Effector memory CD8-positive, alpha-beta T cell (primary cell): ENCODE measurements around the gene MEX3D.
"Not testable (repeated sequence)": the region's sequence is repeated elsewhere in the genome, so short reads cannot be mapped to it uniquely, and the experiment has no call there.

Source experiments
- ATAC-seq: fragments of 150-1000 bp; cut with Tn5 transposase; replicated peaks from 2 replicates; pipeline ENCODE4 v1.10.0; 2021; ENCODE audit warnings: mild to moderate bottlenecking, moderate library complexity
- DNase-seq, 3 experiments: peaks; one replicate each; pipeline ENCODE4 v3.0.0; 2021
- H3K27ac Mint-ChIP-seq, 2 donors: one replicate each; pipeline ENCODE4 v1.8.0; 2022; ENCODE audit warnings: mild to moderate bottlenecking in 2 of 2, mixed read lengths in 2 of 2, moderate library complexity in 2 of 2
- H3K27me3 Mint-ChIP-seq, 2 donors: one replicate each; pipeline ENCODE4 v1.8.0; 2022; ENCODE audit warnings: mixed read lengths in 2 of 2
- H3K36me3 Mint-ChIP-seq: one replicate; pipeline ENCODE4 v1.8.0; 2022; ENCODE audit warnings: mild to moderate bottlenecking, moderate library complexity, mixed read lengths; ENCODE audit not compliant: insufficient read depth
- H3K4me1 Mint-ChIP-seq, 2 donors: one replicate each; pipeline ENCODE4 v1.8.0; 2022; ENCODE audit warnings: low read depth in 2 of 2, mixed read lengths in 2 of 2
- H3K4me3 Mint-ChIP-seq, 2 donors: one replicate each; pipeline ENCODE4 v1.8.0; 2022; ENCODE audit warnings: mild to moderate bottlenecking in 2 of 2, mixed read lengths in 2 of 2, moderate library complexity in 2 of 2
- H3K9me3 Mint-ChIP-seq, 2 donors: one replicate each; pipeline ENCODE4 v1.8.0; 2022; ENCODE audit warnings: mixed read lengths in 2 of 2

The MEX3D gene

DNA sequence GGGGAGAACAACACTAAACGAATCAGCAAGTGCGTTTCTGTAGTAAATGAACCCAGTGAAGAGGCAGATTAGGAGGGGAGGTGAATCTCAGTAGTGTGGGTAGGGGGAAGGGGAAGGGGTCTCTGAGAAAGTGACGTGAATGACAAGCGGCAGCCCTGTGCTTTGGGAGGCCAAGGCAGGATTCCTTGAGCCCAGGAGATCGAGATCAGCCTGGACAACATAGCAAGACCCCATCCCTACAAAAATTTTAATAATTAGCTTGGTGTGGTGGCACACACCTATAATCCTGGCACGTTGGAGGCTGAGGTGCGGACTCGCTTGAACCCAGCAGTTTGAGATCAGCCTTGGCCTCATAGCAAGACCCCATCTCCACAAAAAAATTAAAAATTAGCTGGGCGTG lies 36.1 kb downstream of the MEX3D start:
- Mint-ChIP-seq H3K27ac (no peak overlapping the region), H3K4me3 (no peak overlapping the region), H3K27me3 (peaks cover 26 to 55% of the 10 kb centered on the region in 2 donors), H3K9me3 (no peaks in the 10 kb centered on the region), H3K36me3 (peaks cover 4% of the 10 kb centered on the region), H3K4me1 (peaks cover 0 to under 1% of the 10 kb centered on the region in 2 donors)
- DNase-seq = no peak
- no peak for ATAC-seq

DNA sequence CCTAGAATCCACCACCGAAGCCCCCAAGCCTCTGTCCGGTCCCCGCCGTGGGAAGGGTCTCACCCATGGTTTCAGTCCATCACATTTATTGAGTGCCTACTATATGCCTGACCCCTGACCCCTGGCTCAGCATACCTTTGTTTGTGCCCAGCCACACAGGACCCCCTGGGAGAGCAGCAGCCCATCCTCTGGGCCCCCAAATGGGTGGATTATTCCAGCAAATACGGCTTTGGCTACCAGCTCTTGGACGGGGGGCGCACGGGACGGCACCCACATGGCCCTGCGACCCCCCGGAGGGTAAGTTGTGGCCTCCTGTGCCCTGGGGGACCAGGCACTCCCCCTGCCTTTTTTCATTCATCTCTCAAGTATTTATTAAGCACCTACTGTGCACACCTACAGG lies 36.5 kb downstream of the MEX3D start:
- Mint-ChIP-seq H3K36me3 (peaks cover 4% of the 10 kb centered on the region), H3K4me3 (no peak overlapping the region), H3K27ac (no peak overlapping the region), H3K4me1 (peaks cover 0 to 1% of the 10 kb centered on the region in 2 donors), H3K27me3 (peaks cover 27 to 59% of the 10 kb centered on the region in 2 donors), H3K9me3 (no peaks in the 10 kb centered on the region)
- ATAC-seq = no peak
- DNase-seq = no peak

DNA sequence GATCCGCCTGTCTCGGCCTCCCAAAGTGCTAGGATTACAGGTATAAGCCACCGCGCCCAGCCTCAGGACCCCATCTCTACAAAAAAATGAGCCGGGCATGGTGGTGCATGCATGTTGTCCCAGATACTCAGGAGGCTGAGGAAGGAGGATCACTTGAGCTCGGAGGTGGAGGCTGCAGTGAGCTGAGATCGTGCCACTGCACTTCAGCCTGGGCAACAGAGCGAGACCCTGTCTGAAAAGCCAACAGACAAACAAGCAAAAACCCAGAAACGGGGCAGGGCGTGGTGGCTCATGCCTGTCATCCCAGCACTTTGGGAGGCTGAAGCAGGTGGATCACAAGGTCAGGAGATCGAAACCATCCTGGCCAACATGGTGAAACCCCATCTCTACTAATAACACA lies 37.3 kb downstream of the MEX3D start:
- not testable (repeated sequence) for H3K4me3 Mint-ChIP-seq, H3K27ac Mint-ChIP-seq, ATAC-seq, DNase-seq, H3K36me3 Mint-ChIP-seq, H3K4me1 Mint-ChIP-seq, H3K9me3 Mint-ChIP-seq
- H3K27me3 Mint-ChIP-seq = peaks cover 34 to 66% of the 10 kb centered on the region in 2 donors

DNA sequence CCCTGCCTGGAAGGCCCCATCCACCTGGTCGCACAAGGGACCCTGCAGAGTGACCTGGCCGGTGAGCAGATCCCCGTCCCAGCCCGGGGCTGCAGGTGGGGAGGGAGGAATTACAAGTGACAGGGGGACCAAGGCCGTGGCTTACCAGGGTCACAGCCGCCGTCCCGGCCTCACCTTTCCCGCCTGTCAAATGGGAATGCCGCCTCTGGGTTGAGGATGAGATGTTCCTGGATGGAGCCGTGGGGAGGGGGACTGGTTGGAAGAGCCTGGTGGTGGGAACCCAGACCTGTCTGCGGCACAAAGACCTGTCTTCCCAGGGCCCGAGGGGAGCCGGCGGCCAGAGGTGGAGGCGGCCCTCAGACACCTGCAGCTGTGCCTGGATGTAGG lies 38.7 kb downstream of the MEX3D start:
- peaks cover 5 to 10% of the 10 kb centered on the region in 2 donors for H3K4me1 Mint-ChIP-seq
- no peak for ATAC-seq
- H3K36me3 Mint-ChIP-seq = peaks cover 7% of the 10 kb centered on the region
- H3K4me3 Mint-ChIP-seq = no peak overlapping the region
- no peak overlapping the region for H3K27ac Mint-ChIP-seq
- H3K9me3 Mint-ChIP-seq = no peaks in the 10 kb centered on the region
- peaks cover 46 to 71% of the 10 kb centered on the region in 2 donors for H3K27me3 Mint-ChIP-seq
- DNase-seq = no peak

DNA sequence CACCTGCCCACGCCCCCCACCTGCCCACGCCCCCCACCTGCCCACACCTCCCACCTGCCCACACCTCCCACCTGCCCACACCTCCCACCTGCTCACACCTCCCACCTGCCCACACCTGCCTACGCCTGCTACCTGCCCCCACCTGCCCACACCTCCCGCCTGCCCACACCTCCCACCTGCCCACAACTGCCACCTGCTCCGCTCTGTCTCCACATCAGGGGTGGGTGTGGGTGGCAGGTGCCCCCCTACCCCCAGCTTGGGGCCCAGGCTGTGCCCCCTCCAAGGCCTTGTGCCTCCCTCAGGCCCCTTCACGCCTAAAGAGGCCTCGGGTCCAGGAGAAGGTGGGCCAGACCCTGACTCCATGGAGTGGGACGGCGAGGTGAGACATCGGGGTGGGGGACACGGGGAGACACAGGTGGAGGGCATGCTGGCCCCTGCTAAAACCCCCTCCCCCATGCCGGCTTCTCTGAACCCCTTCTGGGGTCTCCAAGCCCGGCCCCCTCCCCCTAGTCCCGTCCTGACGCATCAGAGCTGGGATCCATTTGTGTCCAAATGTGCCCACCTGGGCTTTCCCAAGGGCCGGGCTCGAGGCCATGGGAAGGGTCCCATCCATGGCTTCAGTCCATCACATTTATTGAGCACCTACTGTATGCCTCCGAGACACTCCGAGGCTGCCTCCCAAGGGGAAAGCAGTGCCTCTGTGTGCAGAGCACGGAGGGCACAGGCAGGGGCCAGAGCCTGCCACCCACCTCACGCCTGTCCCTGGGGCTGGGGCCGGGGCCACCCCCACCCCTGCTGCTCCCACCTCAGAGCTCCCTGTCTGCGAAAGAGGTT lies 39.3 kb downstream of the MEX3D start:
- ATAC-seq (no peak), DNase-seq (no peak)
- peaks cover 48 to 75% of the 10 kb centered on the region in 2 donors for H3K27me3 Mint-ChIP-seq
- peaks cover 5 to 10% of the 10 kb centered on the region in 2 donors for H3K4me1 Mint-ChIP-seq
- no peaks in the 10 kb centered on the region for H3K9me3 Mint-ChIP-seq
- H3K36me3 Mint-ChIP-seq = peaks cover 7% of the 10 kb centered on the region
- H3K27ac Mint-ChIP-seq = no peak overlapping the region
- H3K4me3 Mint-ChIP-seq = no peak overlapping the region

DNA sequence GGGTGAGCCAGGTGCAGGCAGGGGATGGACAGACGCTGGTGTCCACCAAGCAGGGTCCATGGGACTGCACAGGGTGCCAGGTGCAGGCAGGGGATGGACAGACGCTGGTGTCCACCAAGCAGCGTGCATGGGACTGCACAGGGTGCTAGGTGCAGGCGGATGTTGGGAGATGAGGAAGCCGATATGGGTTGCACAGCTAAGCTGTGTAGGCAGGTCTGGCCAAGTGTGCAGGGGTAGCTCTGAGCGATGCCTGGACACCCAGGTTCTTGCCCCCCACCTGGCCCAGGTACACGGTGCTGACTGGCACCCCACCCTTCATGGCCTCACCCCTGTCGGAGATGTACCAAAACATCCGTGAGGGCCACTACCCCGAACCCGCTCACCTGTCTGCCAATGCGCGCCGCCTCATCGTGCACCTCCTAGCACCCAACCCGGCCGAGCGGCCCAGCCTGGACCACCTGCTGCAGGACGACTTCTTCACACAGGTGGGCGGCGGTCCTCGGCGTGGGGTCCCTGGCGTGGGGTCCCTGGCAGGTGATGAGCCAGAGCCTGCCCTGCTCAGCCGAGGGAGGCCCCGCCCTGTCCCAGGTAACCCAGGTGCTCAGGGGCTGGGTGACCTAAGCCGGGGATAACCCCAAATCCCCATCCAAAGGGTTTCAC lies 40.3 kb downstream of the MEX3D start:
- Mint-ChIP-seq H3K4me1 (peaks cover 5 to 10% of the 10 kb centered on the region in 2 donors), H3K4me3 (no peak overlapping the region), H3K27ac (no peak overlapping the region), H3K36me3 (peaks cover 7% of the 10 kb centered on the region), H3K9me3 (no peaks in the 10 kb centered on the region), H3K27me3 (peaks cover 43 to 74% of the 10 kb centered on the region in 2 donors)
- ATAC-seq (no peak), DNase-seq (no peak)

DNA sequence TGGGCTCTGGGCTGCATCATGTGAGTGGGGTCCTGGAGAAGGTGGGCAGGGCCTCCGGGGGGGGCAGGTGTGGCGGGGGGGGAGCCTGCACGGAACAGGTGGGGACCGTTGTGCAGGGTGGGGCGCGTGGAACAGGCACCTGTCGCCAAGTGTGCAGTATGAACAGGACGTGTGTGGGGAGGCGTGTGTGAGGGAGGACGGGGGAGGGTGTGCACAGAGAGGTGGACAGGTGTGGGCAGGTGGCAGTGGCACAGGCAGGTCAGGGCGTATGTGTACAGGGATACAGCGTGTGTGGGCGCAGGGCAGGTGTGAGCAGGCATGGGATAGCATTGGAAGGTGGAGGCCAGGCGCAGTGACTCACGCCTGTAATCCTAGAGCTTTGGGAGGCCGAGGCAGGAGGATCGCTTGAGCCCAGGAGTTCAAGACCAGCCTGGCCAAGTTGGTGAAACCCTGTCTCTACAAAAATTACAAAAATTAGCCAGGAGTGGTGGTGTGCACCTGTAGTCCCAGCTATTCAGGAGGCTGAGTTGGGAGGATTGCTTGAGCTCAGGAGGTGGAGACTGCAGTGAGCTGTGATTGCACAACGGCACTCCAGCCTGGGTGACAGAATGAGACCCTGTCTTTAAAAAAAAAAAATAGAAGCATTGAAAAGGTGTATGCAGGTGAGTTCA lies 41.0 kb downstream of the MEX3D start:
- Mint-ChIP-seq H3K4me1 (peaks cover 5 to 10% of the 10 kb centered on the region in 2 donors), H3K9me3 (no peaks in the 10 kb centered on the region), H3K36me3 (peaks cover 7% of the 10 kb centered on the region), H3K27me3 (peaks cover 43 to 76% of the 10 kb centered on the region in 2 donors), H3K4me3 (no peak overlapping the region), H3K27ac (no peak overlapping the region)
- ATAC-seq (no peak), DNase-seq (no peak)

DNA sequence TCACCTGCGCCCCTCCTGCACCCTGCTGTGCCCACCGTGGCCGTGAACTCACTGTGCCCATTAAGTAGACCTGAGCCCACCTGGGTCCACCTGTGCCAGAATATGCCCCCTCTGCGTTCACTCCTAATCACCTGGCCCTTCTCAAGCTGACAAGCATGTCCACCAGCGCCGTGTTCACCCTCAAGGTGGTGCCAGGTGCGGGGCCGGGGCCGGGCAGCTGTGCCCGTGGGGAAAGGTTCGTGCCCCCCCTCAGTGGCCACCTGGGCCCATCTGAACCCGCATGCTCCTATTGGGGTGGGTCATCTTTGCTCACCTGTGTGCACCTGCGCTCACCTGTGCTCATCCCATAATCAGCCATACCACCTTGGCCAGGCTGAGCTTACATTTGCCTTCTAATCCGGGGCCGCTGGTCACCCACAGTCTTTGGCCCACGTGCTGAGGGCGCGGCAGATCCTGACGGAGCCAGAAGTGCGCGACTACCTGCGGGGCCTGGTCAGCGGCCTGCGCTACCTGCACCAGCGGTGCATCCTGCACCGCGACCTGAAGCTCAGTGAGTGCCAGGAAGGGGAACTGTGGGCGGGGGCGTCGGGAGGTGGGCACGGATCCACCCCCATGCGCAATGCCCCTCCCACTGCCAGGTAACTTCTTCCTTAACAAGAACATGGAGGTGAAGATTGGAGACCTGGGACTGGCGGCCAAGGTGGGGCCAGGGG lies 41.9 kb downstream of the MEX3D start:
- H3K27me3 Mint-ChIP-seq = peaks cover 35 to 73% of the 10 kb centered on the region in 2 donors
- H3K4me3 Mint-ChIP-seq = no peak overlapping the region
- no peak overlapping the region for H3K27ac Mint-ChIP-seq
- no peaks in the 10 kb centered on the region for H3K9me3 Mint-ChIP-seq
- peaks cover 5 to 10% of the 10 kb centered on the region in 2 donors for H3K4me1 Mint-ChIP-seq
- H3K36me3 Mint-ChIP-seq = peaks cover 7% of the 10 kb centered on the region
- no peak for DNase-seq
- no peak for ATAC-seq

DNA sequence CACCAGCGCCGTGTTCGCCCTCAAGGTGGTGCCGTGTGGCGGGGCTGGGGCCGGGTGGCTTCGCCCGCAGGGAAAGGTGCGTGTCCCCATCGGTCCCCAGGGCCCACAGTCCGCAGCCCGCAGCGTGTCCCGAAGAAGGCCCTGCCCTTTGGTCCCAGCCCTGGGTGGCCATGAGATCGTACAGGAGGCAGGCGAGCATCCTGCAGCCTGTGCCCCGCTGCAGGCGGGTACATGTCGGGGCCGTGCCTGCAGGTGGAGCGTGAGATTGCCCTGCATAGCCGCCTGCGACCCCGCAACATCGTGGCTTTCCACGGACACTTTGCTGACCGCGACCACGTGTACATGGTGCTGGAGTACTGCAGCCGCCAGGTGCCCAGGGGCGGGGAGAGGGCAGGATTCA lies 42.8 kb downstream of the MEX3D start:
- Mint-ChIP-seq H3K27me3 (peaks cover 34 to 67% of the 10 kb centered on the region in 2 donors), H3K36me3 (peaks cover 7% of the 10 kb centered on the region), H3K4me1 (peaks cover 5 to 10% of the 10 kb centered on the region in 2 donors), H3K9me3 (no peaks in the 10 kb centered on the region), H3K4me3 (no peak overlapping the region), H3K27ac (no peak overlapping the region)
- DNase-seq = no peak
- no peak for ATAC-seq

DNA sequence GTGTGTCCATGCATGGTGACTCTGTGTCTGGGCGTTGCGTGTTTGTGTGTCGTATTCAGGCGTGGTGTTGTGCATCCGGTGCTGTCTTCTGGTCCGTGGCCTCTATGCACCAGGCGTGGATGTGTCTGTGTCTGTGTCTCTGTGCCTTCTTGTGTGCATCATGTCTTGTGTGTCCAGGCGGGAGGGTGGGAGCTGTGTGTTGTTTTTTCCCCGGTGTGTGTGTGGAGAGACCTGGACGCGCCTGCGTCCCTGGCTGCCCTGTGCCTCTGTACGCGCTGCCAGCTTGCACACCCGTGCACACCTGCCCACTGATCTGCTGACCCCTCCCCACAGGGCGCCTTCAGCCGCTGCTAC lies 43.2 kb downstream of the MEX3D start:
- DNase-seq = no peak
- Mint-ChIP-seq H3K4me1 (peaks cover 5 to 10% of the 10 kb centered on the region in 2 donors), H3K36me3 (peaks cover 5% of the 10 kb centered on the region), H3K4me3 (no peak overlapping the region), H3K27ac (no peak overlapping the region), H3K9me3 (no peaks in the 10 kb centered on the region), H3K27me3 (peaks cover 30 to 63% of the 10 kb centered on the region in 2 donors)
- ATAC-seq = no peak

DNA sequence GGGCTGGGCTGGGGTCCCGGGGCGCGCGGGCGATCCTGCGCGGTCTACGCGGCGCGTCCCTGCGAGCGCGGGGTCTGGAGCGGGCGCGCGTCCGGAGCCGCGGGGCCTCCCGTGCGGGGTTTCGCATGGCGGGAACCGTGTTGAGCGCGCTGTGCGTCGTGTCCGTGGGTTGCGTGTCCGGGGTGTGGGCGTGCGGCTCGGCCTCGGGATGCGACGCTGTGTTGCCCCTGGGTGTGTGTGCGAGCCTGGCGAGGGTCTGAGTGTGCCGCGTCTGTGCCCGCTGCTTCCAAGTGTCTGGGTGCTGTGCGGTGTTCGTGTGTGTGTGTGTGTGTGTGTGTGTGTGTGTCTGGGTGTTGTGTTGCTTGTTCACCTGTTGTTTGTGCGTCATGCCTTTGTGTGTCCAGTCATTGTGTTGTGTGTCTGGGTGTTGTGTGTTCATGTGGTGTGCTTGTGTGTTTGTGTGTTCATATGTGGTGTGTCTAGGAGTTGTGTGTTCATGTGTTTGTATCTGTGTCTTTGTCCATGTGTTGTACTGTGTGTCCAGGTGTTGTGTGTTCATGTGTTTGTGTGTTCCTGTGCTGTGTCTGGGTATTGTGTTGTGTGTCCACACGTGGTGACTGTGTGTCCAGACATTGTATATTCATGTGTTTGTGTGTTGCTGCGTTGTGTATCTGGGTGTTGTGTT lies 43.7 kb downstream of the MEX3D start:
- Mint-ChIP-seq H3K27ac (no peak overlapping the region), H3K9me3 (no peaks in the 10 kb centered on the region), H3K4me3 (no peak overlapping the region), H3K27me3 (peaks cover 28 to 58% of the 10 kb centered on the region in 2 donors), H3K36me3 (peaks cover 3% of the 10 kb centered on the region), H3K4me1 (peaks cover 5 to 10% of the 10 kb centered on the region in 2 donors)
- ATAC-seq (no peak), DNase-seq (no peak)

DNA sequence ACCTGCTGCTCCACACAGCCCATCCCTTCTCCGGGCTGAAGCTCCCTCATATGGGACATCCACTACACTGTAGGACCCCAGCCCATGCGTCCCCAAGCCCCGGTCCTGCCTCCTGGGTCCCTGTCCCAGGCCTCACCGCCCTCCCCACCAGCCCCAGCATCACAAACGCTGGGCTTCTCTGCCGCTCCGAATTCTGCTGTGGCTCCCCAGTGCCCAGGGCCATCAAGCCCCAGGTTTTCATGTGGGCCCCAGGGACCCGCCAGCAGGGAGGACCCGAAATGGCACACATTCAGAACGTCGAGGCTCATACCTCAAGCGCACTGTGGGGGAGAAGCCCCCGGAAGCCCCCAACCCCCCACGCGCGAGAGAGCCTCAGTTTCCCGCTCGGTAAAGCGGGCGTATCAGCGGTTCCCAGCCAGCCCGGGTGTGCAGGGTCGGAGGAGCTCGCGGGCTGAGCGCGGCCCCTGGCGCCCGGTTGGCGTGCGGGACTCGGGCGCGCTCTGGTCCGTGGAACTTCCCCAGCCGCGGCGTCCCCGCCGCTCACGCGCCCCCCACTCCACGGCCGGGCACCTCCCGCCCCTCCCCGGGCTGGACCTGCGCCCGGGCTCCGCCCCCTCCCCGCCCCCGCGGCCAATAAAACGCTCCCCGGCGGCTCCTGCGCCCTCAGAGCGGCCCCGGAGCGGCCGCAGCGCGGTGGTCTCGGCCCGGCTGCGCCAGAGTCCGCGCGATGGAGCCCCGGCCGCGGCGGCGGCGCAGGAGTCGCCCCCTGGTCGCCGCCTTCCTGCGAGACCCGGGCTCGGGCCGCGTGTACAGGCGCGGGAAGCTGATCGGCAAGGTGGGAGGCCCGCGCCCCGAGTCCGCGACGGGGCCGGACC lies 44.5 kb downstream of the MEX3D start, which contains the start of gene PLK5:
Gene PLK5, plus strand, starts transcription at position 666 of the 875 bp plus-strand sequence. CDS start 2,920 bp downstream, outside the sequence.
- Mint-ChIP-seq H3K27ac (no peak within 1 kb of the TSS), H3K27me3 (peaks cover 28 to 60% of the 10 kb centered on the region in 2 donors), H3K4me1 (peaks cover 5 to 10% of the 10 kb centered on the region in 2 donors), H3K9me3 (no peaks in the 10 kb centered on the region), H3K36me3 (peaks cover 3% of the 10 kb centered on the region), H3K4me3 (no peak within 1 kb of the TSS)
- ATAC-seq = no peak
- DNase-seq = no peak
